GM12874 (cell line): ENCODE measurements around the gene C19orf81.
A peak's percentile ranks its signal among the peaks of the same experiment; 100 is the strongest.

Experiments
- TF ChIP-seq, protein P1 (sequence below): IDR thresholded peaks from 2 replicates; pipeline ENCODE4 v1.5.1; 2011; ENCODE audit warnings: low read depth, mild to moderate bottlenecking, control low read depth, low read length, moderate library complexity; ENCODE audit not compliant: insufficient read depth

The C19orf81 gene

DNA sequence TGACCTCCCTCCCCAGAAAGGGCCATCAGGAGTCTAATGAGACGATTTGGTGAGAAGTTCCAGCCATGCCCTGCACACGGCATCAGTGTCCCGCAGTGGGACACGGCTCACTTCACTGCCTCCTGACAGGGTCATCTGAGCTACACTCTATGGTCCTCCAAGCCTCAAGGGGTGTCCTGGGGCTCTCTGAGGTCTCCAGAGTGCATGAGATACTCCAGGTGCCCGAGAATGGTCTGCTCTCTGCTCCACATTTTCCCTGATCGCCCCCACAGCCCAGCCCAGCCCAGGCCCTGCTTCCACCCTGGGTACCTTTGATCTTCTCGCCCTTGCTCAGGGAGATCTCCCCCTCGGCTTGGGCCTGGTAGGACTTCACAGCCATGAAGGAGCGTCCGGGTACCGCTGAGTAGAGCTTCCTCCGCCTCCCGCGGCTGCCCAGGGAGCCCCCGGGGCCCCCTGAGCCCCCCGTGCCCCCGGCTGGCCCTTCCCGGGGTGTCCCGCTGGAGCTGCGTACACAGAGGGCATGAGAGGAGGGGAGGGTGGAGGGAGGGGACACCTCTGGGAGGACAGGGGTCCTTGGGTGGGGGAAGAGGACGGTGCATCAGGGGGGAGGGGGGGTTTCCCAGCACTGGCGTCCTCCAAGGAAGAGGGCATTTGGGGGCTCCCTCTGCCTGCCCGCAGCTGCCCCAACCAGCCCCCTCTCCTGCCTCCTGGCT is 53.1 kb downstream of the C19orf81 start:
- TF ChIP-seq, protein P1, sequence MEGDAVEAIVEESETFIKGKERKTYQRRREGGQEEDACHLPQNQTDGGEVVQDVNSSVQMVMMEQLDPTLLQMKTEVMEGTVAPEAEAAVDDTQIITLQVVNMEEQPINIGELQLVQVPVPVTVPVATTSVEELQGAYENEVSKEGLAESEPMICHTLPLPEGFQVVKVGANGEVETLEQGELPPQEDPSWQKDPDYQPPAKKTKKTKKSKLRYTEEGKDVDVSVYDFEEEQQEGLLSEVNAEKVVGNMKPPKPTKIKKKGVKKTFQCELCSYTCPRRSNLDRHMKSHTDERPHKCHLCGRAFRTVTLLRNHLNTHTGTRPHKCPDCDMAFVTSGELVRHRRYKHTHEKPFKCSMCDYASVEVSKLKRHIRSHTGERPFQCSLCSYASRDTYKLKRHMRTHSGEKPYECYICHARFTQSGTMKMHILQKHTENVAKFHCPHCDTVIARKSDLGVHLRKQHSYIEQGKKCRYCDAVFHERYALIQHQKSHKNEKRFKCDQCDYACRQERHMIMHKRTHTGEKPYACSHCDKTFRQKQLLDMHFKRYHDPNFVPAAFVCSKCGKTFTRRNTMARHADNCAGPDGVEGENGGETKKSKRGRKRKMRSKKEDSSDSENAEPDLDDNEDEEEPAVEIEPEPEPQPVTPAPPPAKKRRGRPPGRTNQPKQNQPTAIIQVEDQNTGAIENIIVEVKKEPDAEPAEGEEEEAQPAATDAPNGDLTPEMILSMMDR, result no peak

DNA sequence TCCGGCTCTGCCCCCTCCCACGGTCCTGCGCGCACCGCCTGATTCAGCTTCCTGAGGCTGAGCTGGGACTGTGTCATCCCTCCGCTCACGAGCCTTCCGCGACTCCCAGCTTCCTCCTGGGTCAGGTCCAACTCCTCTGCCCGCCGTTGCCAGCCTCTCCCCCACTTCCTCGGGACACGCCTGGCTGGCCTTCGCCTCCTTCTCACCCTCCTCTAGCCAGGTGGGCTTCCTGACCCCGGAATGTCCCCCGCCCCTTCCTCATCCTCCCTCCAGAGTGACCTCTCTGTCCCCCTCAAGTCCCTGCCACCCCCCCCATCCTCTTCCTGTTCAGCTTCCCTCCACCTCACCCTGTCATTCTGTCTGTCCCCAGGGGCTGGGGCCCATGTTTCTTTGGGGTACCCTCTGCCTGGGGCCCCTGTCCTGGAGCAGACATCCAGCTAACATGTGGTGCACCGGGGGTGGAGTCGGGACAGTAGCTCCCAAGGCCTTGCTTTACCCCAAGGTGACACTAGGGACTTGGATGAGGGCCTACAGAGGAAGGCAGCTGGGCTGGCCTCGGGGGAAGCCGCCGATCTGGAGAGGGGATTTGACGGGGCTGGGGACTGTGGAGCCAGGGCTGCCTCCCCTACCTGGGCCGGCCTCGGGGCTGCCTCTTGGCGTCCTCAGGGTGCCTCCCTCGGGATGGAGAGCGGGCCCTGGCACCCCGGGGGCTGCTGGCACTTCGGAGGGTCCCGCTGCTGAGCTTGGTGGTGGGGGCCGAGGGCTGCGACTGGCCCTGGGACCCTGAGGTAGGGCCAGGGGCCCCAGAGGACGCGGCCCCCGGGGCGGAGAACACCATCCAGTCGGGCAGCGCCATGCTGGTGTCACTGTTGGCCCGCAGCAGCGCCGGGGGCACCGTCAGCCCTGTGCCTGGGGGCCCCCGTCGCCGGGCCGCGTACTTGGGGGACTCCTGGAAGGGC is 53.9 kb downstream of the C19orf81 start:
- TF ChIP-seq, protein P1, result no peak

DNA sequence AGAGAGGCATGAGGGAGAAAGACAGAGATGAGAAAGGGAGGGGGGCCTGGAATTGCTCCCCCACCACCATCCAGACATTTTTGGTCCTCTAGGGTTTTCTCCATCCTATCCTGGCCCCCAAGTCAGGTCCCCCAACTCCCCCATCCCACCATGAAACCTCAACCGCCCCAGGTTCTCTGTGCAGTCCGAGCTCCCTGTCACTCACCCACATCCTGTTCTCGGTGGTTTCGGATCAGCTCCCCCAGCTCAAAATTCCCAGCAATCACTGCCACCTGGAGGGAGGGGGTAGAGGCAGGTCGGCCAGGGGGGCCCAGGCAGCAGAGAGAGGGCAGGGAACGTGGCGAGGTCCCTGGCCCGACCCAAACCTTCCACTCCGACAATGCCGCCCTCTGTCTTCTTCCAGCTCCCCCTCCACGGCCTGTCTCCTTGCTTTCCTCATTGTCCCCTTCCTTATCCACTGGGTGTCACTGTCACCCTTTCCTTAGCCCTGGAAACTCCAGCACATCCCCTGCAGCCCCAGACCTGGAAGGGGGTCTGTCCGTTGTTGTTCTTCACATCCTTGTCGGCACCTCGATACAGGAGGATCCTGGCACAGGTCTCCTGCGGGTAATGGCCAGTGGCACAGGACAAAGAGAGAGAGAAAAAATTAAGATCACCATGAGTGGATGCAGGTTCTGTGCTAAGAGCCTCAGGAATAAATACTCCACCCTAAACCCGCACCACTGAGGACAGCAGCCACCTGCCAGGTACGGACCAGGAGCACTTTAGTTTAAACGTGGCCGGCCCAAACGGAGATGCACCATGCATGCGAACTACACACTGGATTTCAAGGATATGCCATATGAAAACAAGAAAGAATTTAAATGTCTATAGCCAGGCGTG is 54.9 kb downstream of the C19orf81 start:
- TF ChIP-seq, protein P1, result no peak

DNA sequence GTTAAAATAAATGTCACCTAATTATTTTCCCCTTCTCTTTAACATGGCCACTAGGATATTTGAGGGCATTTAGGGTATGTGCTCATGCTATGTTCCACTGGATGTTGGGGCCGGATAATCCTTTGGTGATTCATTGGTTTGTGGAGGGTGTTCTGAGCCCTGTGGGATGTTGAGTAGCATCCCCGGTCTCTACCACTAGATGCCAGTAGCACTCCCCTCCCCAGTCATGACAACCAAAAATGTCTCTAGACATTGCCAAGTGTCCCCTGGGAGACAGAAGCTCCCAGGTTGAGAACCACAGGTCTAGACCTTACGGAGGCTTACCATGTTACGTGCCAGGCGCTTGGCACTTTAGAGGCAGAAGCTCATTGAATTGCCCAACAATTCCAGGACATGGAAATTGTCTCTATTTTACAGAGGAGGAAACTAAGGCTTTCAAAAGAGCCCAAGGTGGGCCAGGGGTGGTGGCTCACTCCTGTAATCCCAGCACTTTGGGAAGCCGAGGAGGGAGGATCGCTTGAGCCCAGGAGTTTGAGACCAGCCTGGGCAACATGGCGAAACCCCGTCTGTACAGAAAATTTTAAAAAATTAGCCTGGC is 56.3 kb downstream of the C19orf81 start:
- TF ChIP-seq, protein P1, result peak; percentile 83

DNA sequence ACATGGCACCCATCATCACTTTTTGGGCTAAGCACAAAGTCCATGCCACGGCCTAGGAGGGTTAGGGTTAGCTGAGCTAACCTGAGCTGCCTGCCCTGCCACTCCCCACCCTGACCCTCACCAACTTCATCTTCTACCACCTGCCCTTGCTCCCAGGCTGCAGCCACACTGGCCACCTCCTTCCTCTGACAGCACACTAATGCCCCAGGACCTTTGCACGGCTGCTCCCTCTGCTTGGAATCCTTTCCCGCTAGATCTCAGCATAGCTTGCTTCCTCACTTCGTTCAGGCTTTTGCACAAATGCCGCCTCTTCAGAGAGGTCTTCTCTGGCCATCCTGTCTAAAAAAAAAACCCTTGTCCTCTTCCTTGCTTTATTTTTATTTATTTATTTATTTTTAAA is 57.1 kb downstream of the C19orf81 start:
- TF ChIP-seq, protein P1, result no peak

DNA sequence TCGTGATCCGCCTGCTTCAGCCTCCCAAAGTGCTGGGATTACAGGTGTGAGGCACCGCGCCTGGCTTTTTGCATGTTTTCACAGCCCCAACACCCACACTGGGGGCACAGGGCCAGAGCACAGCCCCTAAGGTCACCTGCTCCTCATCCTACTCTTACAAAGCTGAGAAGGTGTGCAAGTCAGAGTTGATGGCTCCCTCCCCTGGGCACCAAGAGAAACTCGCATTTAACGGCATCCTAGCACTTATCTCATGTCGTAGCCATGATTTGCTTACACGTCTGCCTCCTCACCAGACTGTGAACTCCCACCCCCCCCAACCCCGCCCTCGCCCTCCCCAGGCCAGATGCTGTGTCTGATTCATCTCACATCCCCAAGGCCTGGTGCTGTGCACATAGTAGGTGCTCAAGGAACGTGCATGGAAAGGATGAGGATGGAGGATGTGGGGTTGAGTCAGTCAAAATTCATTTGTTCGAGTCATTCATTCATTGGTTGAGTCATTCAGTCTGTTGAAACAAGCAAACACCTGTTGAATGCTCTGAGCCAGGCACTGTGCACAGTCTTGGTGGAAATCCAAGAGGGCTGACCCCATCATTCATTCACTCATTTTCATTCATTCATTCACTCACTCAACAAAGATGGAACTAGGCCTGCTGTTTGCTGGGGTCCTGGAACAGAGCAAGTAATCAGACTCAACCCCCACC is 59.1 kb downstream of the C19orf81 start:
- TF ChIP-seq, protein P1, result no peak
